Fibroblast of lung (primary cell): ENCODE data around the gene RHOT2. TPM values are rescaled to one million over a fixed set of nuclear protein-coding genes. Genes with fewer than 3 reads are reported as not detected.

ENCODE experiments used
- DNase-seq, 2 donors: peaks; one replicate each; pipeline versions ENCODE4 v3.0.0 to v3.0.0-alpha.2; 2010; ENCODE audit warnings: low read depth in 2 of 2
- H2AFZ ChIP-seq: 2 replicates; pipeline ENCODE4 v1.5.1; 2012; ENCODE audit warnings: low read length, control low read depth, inconsistent platforms
- H3K27ac ChIP-seq: 2 replicates; pipeline ENCODE4 v1.5.1; 2011; ENCODE audit warnings: low read length, control low read depth; ENCODE audit not compliant: insufficient read depth
- H3K27me3 ChIP-seq: 2 replicates; pipeline ENCODE4 v1.5.1; 2011; ENCODE audit warnings: mild to moderate bottlenecking, low read length; ENCODE audit not compliant: control insufficient read depth, insufficient read depth
- H3K36me3 ChIP-seq: 2 replicates; pipeline ENCODE4 v1.5.1; 2011; ENCODE audit warnings: low read length; ENCODE audit not compliant: control insufficient read depth, insufficient read depth
- H3K4me1 ChIP-seq: 2 replicates; pipeline ENCODE4 v1.5.1; 2011; ENCODE audit warnings: low read length; ENCODE audit not compliant: control insufficient read depth, insufficient read depth; ENCODE audit errors: extremely low read depth
- H3K4me2 ChIP-seq: 2 replicates; pipeline ENCODE4 v1.5.1; 2011; ENCODE audit warnings: low read length, control low read depth; ENCODE audit not compliant: insufficient read depth; ENCODE audit errors: extremely low read depth
- H3K4me3 ChIP-seq, 4 experiments: fragments of 200-600 bp in 1 of 4; sonication (generic) in 1 of 4; replicated peaks in 1 of 4; 2 replicates each; pipeline ENCODE4 v1.5.1; 2011 to 2016; ENCODE audit warnings: low read length in 4 of 4, low read depth in 3 of 4, mild to moderate bottlenecking in 3 of 4, control low read depth in 2 of 4, inconsistent platforms in 1 of 4, mixed read lengths in 1 of 4; ENCODE audit not compliant: insufficient read depth in 1 of 4; ENCODE audit errors: control extremely low read depth in 1 of 4
- H3K79me2 ChIP-seq: 2 replicates; pipeline ENCODE4 v1.5.1; 2012; ENCODE audit warnings: mild to moderate bottlenecking, low read length, inconsistent platforms; ENCODE audit not compliant: control insufficient read depth, insufficient read depth
- H3K9ac ChIP-seq: 2 replicates; pipeline ENCODE4 v1.5.1; 2011; ENCODE audit warnings: mild to moderate bottlenecking, low read length, control low read depth; ENCODE audit not compliant: insufficient read depth
- H3K9me3 ChIP-seq: 2 replicates; pipeline ENCODE4 v1.5.1; 2012; ENCODE audit warnings: low read depth, low read length; ENCODE audit not compliant: control insufficient read depth, insufficient read depth
- H4K20me1 ChIP-seq: 2 replicates; pipeline ENCODE4 v1.5.1; 2011; ENCODE audit warnings: low read length; ENCODE audit not compliant: control insufficient read depth, insufficient read depth; ENCODE audit errors: extremely low read depth
- EZH2 ChIP-seq: IDR thresholded peaks from 2 replicates; pipeline ENCODE4 v1.5.1; 2012; ENCODE audit warnings: low read length, control low read depth, mild to moderate bottlenecking; ENCODE audit errors: missing control alignments
- polyA plus RNA-seq, 2 donors: library from polyadenylated mRNA; depleted of rRNA in 1 of 2; stranded (reverse) in 1 of 2; unstranded in 1 of 2; fragments of >200 nt; gene quantifications; 2 replicates each; pipeline ENCODE4 v1.2.1, GENCODE V29; 2011 to 2012; ENCODE audit warnings: missing spikeins in 1 of 2
- total RNA-seq: library from RNA; depleted of rRNA; stranded (reverse); fragments of >200 nt; gene quantifications from 2 replicates; pipeline ENCODE4 v1.2.1, GENCODE V29; 2014
- TF ChIP-seq, protein P1 (sequence below), 2 donors: IDR thresholded peaks in 1 of 2; conservative IDR thresholded peaks in 1 of 2; 1 replicate in 1 of 2; 2 replicates in 1 of 2; pipeline ENCODE4 v1.5.1; 2011 to 2012; ENCODE audit warnings: low read length in 2 of 2, control low read depth in 1 of 2, inconsistent platforms in 1 of 2, low read depth in 1 of 2, mild to moderate bottlenecking in 1 of 2

RHOT2 gene
- total and polyA plus RNA-seq, 2 donors (not counting 1 experiment from before 2014, with no cell fraction given), result 29.6 to 35.4 TPM

GRCh38 chr16:682493-683395 lies 14.8 kb downstream of the RHOT2 start:
- H3K36me3 ChIP-seq, result peaks cover 37% of the 10 kb centered on the region
- H3K79me2 ChIP-seq, result peaks cover 31% of the 10 kb centered on the region
- H3K9ac ChIP-seq, result no peak overlapping the region
- peak overlapping the region; percentile 62 for H3K4me2 ChIP-seq
- peak overlapping the region in 3 of 4 experiments; percentile 11 to 85 (median 58) for H3K4me3 ChIP-seq
- peaks cover 18% of the 10 kb centered on the region for H3K4me1 ChIP-seq
- no peak for DNase-seq
- H3K27ac ChIP-seq, result no peak overlapping the region
- TF ChIP-seq EZH2, result no peak
- TF ChIP-seq, protein P1, sequence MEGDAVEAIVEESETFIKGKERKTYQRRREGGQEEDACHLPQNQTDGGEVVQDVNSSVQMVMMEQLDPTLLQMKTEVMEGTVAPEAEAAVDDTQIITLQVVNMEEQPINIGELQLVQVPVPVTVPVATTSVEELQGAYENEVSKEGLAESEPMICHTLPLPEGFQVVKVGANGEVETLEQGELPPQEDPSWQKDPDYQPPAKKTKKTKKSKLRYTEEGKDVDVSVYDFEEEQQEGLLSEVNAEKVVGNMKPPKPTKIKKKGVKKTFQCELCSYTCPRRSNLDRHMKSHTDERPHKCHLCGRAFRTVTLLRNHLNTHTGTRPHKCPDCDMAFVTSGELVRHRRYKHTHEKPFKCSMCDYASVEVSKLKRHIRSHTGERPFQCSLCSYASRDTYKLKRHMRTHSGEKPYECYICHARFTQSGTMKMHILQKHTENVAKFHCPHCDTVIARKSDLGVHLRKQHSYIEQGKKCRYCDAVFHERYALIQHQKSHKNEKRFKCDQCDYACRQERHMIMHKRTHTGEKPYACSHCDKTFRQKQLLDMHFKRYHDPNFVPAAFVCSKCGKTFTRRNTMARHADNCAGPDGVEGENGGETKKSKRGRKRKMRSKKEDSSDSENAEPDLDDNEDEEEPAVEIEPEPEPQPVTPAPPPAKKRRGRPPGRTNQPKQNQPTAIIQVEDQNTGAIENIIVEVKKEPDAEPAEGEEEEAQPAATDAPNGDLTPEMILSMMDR (conservative IDR thresholded peaks at IDR 0.05 in 1 of 2, IDR thresholded peaks at IDR 0.05 in 1 of 2; ENCODE audit: low read depth in 1 of 2, low read length in 2 of 2), result no peak
- no peak overlapping the region for H2AFZ ChIP-seq
- H4K20me1 ChIP-seq, result no peaks in the 10 kb centered on the region
- no peaks in the 10 kb centered on the region for H3K9me3 ChIP-seq
- no peaks in the 10 kb centered on the region for H3K27me3 ChIP-seq

DNA sequence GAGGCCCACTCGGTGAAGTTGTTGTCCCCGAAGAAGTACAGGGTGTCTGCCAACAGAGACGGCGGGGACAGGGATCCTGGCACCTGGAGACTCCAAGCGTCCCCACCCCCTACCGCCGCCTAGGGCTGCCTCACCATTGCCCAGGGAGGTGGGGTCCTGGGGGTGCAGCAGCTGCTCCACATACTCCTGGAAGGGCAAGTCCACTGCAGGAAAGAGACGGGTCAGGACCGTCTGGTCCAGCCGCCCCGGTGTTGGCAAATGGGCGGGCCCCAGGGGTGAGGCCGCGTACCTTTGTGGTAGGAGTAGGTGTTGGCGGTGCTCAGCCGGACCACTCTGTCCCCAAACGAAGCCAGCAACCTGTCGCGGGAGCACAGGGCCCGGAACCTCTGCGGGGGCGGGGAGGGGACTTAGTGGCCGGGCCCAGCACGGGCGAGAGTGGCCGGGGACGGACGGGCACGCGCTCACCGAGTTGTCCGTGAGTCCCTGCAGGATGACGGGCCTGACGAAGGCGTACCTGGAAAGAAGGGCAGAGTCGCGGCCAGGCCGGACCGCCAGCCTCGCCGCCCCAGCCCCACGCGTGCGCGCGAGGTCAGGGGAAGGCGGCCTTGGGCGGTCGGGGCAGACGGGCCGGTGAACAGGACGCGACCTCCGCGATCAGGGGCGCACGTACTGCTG lies 15.6 kb downstream of the RHOT2 start:
- DNase-seq, result no peak

More for the DNA sequence above, 15.6 kb downstream of the RHOT2 start:
- no peaks in the 10 kb centered on the region for H3K9me3 ChIP-seq
- H3K9ac ChIP-seq, result peak overlapping the region; percentile 40
- H3K36me3 ChIP-seq, result peaks cover 38% of the 10 kb centered on the region
- H3K79me2 ChIP-seq, result peaks cover 31% of the 10 kb centered on the region
- peak overlapping the region; percentile 62 for H3K4me2 ChIP-seq
- H2AFZ ChIP-seq, result no peak overlapping the region
- H3K4me3 ChIP-seq, result peak overlapping the region; percentile 42 to 63 (median 52)
- H3K27me3 ChIP-seq, result no peaks in the 10 kb centered on the region
- H3K27ac ChIP-seq, result peak overlapping the region; percentile 53
- H4K20me1 ChIP-seq, result no peaks in the 10 kb centered on the region
- peaks cover 18% of the 10 kb centered on the region for H3K4me1 ChIP-seq
- TF ChIP-seq EZH2, result no peak
- TF ChIP-seq, protein P1 (conservative IDR thresholded peaks at IDR 0.05 in 1 of 2, IDR thresholded peaks at IDR 0.05 in 1 of 2; ENCODE audit: low read depth in 1 of 2, low read length in 2 of 2), result no peak
